Keratinocyte (primary cell): ENCODE measurements around the gene ITPR2. TPM values are rescaled to one million over a fixed set of nuclear protein-coding genes. Genes with fewer than 3 reads are reported as not detected.

Source experiments
- DNase-seq: peaks from one replicate; pipeline ENCODE4 v3.0.0-alpha.2; 2011; ENCODE audit warnings: low read depth, missing footprints, low spot score
- FAIRE-seq: peaks from 2 replicates; lab custom pipeline; 2011; peaks lifted over from hg19 to GRCh38; lab: Jason Lieb, UNC
- H2AFZ ChIP-seq: 2 replicates; pipeline ENCODE4 v1.6.0; 2012; ENCODE audit warnings: low read length, control low read depth, inconsistent platforms; ENCODE audit not compliant: control insufficient read depth
- H3K27ac ChIP-seq: 2 replicates; pipeline ENCODE4 v1.5.1; 2011; ENCODE audit warnings: low read length; ENCODE audit not compliant: control insufficient read depth, insufficient read depth
- H3K27me3 ChIP-seq: 3 replicates; pipeline ENCODE4 v1.6.0; 2011; ENCODE audit warnings: low read length; ENCODE audit not compliant: control insufficient read depth, insufficient read depth; ENCODE audit errors: extremely low read depth
- H3K36me3 ChIP-seq, 2 experiments: 2 replicates in 1 of 2; 3 replicates in 1 of 2; pipeline ENCODE4 v1.5.1; 2011; ENCODE audit warnings: low read length in 2 of 2, mild to moderate bottlenecking in 1 of 2; ENCODE audit not compliant: control insufficient read depth in 2 of 2, insufficient read depth in 2 of 2; ENCODE audit errors: extremely low read depth in 1 of 2
- H3K4me1 ChIP-seq: 3 replicates; pipeline ENCODE4 v1.5.1; 2011; ENCODE audit warnings: low read length; ENCODE audit not compliant: control insufficient read depth, insufficient read depth; ENCODE audit errors: extremely low read depth
- H3K4me2 ChIP-seq: 3 replicates; pipeline ENCODE4 v1.6.0; 2011; ENCODE audit warnings: low read depth, low read length; ENCODE audit not compliant: control insufficient read depth, insufficient read depth; ENCODE audit errors: extremely low read depth
- H3K4me3 ChIP-seq, 3 experiments: fragments of 200-600 bp in 1 of 3; sonication (generic) in 1 of 3; 2 replicates in 2 of 3; 3 replicates in 1 of 3; pipeline ENCODE4 v1.5.1; 2011 to 2016; ENCODE audit warnings: low read length in 3 of 3, mild to moderate bottlenecking in 3 of 3, control low read depth in 2 of 3, inconsistent platforms in 1 of 3, low read depth in 1 of 3, mixed read lengths in 1 of 3, mixed run types in 1 of 3, moderate library complexity in 1 of 3; ENCODE audit not compliant: control insufficient read depth in 2 of 3, insufficient read depth in 2 of 3; ENCODE audit errors: extremely low read depth in 1 of 3
- H3K79me2 ChIP-seq: 2 replicates; pipeline ENCODE4 v1.6.0; 2012; ENCODE audit warnings: low read length; ENCODE audit not compliant: control insufficient read depth, insufficient read depth
- H3K9ac ChIP-seq: 3 replicates; pipeline ENCODE4 v1.6.0; 2011; ENCODE audit warnings: low read length; ENCODE audit not compliant: control insufficient read depth, insufficient read depth; ENCODE audit errors: extremely low read depth
- H3K9me1 ChIP-seq: 3 replicates; pipeline ENCODE4 v1.6.0; 2011; ENCODE audit warnings: low read length; ENCODE audit not compliant: control insufficient read depth, insufficient read depth; ENCODE audit errors: extremely low read depth
- H3K9me3 ChIP-seq: 2 replicates; pipeline ENCODE4 v1.5.1; 2012; ENCODE audit warnings: low read depth, low read length; ENCODE audit not compliant: control insufficient read depth
- H4K20me1 ChIP-seq: 3 replicates; pipeline ENCODE4 v1.6.0; 2011; ENCODE audit warnings: low read length; ENCODE audit not compliant: control insufficient read depth, insufficient read depth; ENCODE audit errors: extremely low read depth
- EZH2 ChIP-seq: IDR thresholded peaks from one replicate; pipeline ENCODE4 v1.6.1; 2012; ENCODE audit warnings: inconsistent platforms, mild to moderate bottlenecking, low read length, moderate library complexity
- dilution Hi-C: fragments of 300-500 bp; cut with MboI; formaldehyde crosslinking; loops from one replicate; pipeline ENCODE4 v1.7.0; 2020; ENCODE audit warnings: low sequenced_read_pairs; ENCODE audit not compliant: extremely low pct_ligation_motif_present
- polyA plus RNA-seq, 5 experiments: library from polyadenylated mRNA; depleted of rRNA in 3 of 5; stranded (reverse) in 3 of 5; stranded (forward) in 1 of 5; unstranded in 1 of 5; fragments of >200 nt; gene quantifications; 1 replicate in 1 of 5; 2 replicates in 3 of 5; 3 replicates in 1 of 5; pipeline versions ENCODE4 v1.2.1 to v1.2.3, GENCODE V29; 2011 to 2012; ENCODE audit warnings: missing spikeins in 2 of 5, low read depth in 1 of 5, low replicate concordance in 1 of 5
- TF ChIP-seq, protein P1 (sequence below), 3 experiments: IDR thresholded peaks in 1 of 3; conservative IDR thresholded peaks in 1 of 3; optimal IDR thresholded peaks in 1 of 3; 2 replicates in 2 of 3; 3 replicates in 1 of 3; pipeline versions ENCODE3 to v1.5.1; 2011; ENCODE audit warnings: low read length in 3 of 3, mild to moderate bottlenecking in 3 of 3, moderate library complexity in 2 of 3, control low read depth in 1 of 3, inconsistent platforms in 1 of 3; ENCODE audit not compliant: insufficient read depth in 2 of 3; ENCODE audit errors: extremely low read depth in 1 of 3

The ITPR2 gene
- polyA plus RNA-seq, 1 donor (not counting 4 experiments of a cell fraction or from before 2014, with no cell fraction given) = 7.6 TPM

DNA sequence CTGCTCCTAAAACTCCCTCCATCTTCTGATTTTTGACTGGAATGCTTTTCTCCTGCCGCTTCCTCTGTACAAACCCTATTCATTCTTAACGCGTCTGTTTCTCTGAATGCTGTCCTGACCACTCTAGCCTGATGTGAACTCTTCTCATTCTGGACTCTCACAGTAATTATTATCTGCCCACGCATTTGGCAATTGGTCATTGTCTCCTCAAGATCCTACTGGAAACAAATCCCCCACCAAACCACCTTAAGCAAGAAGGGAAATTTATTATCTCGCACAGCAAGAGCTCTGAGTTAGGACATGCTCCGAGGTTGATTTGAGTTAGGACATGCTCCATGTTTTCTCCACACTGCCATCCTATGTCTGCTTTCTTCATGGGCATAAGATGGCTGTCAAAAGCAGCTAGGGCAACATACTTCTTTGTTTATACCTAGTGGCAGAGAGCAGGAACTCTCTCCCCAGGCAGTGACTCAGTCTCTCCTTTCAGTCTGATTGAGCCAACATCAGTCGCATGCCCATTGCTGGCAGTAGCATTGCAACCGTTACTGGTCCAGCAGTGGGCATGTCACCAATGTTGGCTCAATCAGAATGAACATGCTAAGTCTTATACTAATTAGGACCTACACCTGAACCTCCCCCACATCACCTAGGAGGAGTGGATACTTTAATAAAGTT is 535.5 kb downstream of the ITPR2 start:
- Histone ChIP-seq H3K4me2 (no peak overlapping the region), H3K9me3 (no peaks in the 10 kb centered on the region), H3K9ac (no peak overlapping the region), H3K79me2 (no peaks in the 10 kb centered on the region), H3K9me1 (no peaks in the 10 kb centered on the region), H4K20me1 (no peaks in the 10 kb centered on the region), H3K4me3 (no peak overlapping the region), H3K27me3 (no peaks in the 10 kb centered on the region), H2AFZ (no peak overlapping the region), H3K27ac (no peak overlapping the region), H3K4me1 (peaks cover 29% of the 10 kb centered on the region), H3K36me3 (no peaks in the 10 kb centered on the region)
- TF ChIP-seq EZH2 = no peak
- TF ChIP-seq, protein P1, sequence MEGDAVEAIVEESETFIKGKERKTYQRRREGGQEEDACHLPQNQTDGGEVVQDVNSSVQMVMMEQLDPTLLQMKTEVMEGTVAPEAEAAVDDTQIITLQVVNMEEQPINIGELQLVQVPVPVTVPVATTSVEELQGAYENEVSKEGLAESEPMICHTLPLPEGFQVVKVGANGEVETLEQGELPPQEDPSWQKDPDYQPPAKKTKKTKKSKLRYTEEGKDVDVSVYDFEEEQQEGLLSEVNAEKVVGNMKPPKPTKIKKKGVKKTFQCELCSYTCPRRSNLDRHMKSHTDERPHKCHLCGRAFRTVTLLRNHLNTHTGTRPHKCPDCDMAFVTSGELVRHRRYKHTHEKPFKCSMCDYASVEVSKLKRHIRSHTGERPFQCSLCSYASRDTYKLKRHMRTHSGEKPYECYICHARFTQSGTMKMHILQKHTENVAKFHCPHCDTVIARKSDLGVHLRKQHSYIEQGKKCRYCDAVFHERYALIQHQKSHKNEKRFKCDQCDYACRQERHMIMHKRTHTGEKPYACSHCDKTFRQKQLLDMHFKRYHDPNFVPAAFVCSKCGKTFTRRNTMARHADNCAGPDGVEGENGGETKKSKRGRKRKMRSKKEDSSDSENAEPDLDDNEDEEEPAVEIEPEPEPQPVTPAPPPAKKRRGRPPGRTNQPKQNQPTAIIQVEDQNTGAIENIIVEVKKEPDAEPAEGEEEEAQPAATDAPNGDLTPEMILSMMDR (optimal IDR thresholded peaks at IDR 0.05 in 1 of 3, IDR thresholded peaks at IDR 0.05 in 1 of 3, conservative IDR thresholded peaks at IDR 0.05 in 1 of 3; ENCODE audit: extremely low read depth in 1 of 3, insufficient read depth in 2 of 3, low read length in 3 of 3) = no peak
- dilution Hi-C loops = no loop called here
- DNase-seq = no peak
- no peak for FAIRE-seq

DNA sequence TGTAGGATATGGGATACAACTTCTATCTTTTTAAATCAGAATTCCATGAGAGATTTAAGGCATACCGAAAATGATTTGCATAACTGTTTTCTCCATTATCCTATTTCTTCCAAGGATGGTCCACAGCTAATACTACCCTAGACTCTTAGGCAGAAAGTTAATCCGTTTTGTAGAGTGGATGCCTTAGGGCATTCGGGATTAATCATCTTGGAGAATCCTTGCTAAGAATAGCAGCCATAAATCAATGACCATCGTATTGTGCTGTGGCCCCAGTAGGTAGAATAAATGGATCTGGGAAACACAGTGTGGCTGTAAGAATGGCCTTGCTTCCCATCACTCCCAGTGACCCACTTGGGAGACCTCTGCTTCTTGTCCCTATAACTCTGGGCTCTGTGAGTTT is 538.0 kb downstream of the ITPR2 start:
- no peak for TF ChIP-seq EZH2
- TF ChIP-seq, protein P1 (optimal IDR thresholded peaks at IDR 0.05 in 1 of 3, IDR thresholded peaks at IDR 0.05 in 1 of 3, conservative IDR thresholded peaks at IDR 0.05 in 1 of 3; ENCODE audit: extremely low read depth in 1 of 3, insufficient read depth in 2 of 3, low read length in 3 of 3) = no peak
- Histone ChIP-seq H3K4me2 (no peak overlapping the region), H3K9ac (no peak overlapping the region), H3K27ac (no peak overlapping the region), H3K79me2 (no peaks in the 10 kb centered on the region), H3K4me1 (peaks cover 32% of the 10 kb centered on the region), H3K9me3 (no peaks in the 10 kb centered on the region), H4K20me1 (no peaks in the 10 kb centered on the region), H3K36me3 (no peaks in the 10 kb centered on the region), H3K9me1 (no peaks in the 10 kb centered on the region), H3K4me3 (no peak overlapping the region), H2AFZ (no peak overlapping the region), H3K27me3 (no peaks in the 10 kb centered on the region)
- FAIRE-seq = no peak
- dilution Hi-C loops = no loop called here
- DNase-seq = no peak
